Uterus (tissue), 2 donors: ENCODE measurements around the gene WNK3.

ENCODE experiments used
- CTCF ChIP-seq, 4 experiments: fragments of 200-600 bp in 2 of 4; fragments of 450-650 bp in 2 of 4; sonication (generic) in 2 of 4; IDR thresholded peaks; one replicate each; pipeline ENCODE4 v1.5.1; 2016 to 2019; ENCODE audit warnings: antibody characterized with exemption in 4 of 4, mild to moderate bottlenecking in 2 of 4, moderate library complexity in 1 of 4
- POLR2A ChIP-seq, 2 donors: fragments of 450-650 bp; IDR thresholded peaks; one replicate each; pipeline ENCODE4 v1.6.1; 2016; ENCODE audit warnings: antibody characterized with exemption in 2 of 2, mild to moderate bottlenecking in 1 of 2, moderate library complexity in 1 of 2

DNA sequence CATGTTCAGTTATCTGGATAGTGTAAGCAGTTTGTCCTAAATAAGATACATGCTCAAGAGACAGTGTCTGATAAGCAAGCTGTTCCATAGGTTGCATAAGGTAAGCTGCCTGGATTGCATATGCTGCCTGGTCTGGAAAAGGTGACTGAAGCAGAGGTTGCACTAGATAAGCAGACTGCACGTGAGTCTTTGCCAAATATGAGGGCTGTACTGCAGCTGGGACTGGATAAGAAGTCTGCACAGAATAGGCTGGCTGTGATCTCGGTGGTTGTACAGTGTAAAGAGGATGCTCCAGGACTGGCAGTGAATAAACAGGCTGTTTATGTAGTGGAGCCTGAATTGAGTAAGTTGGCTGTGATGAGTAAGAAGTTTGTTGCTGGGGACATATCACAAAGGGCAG, 68.9 kb downstream of the WNK3 start:
- TF ChIP-seq CTCF (IDR thresholded peaks at IDR 0.05), result no peak
- no peak for TF ChIP-seq POLR2A (IDR thresholded peaks at IDR 0.05)
